Gastroesophageal sphincter (tissue), 3 donors: ENCODE data around the gene DNAAF1.

Source experiments
- POLR2A ChIP-seq, 2 donors: fragments of 450-650 bp; IDR thresholded peaks; one replicate each; pipeline ENCODE4 v1.6.1; 2017; ENCODE audit warnings: antibody characterized with exemption in 2 of 2, mild to moderate bottlenecking in 2 of 2, moderate library complexity in 1 of 2
- POLR2AphosphoS5 ChIP-seq: sonication (generic); formaldehyde crosslinking; IDR thresholded peaks from one replicate; pipeline ENCODE4 v1.6.1; 2017; ENCODE audit warnings: antibody characterized with exemption
- TF ChIP-seq, protein P1 (sequence below), 4 experiments: fragments of 200-600 bp in 2 of 4; fragments of 450-650 bp in 2 of 4; sonication (generic) in 1 of 4; IDR thresholded peaks; one replicate each; pipeline ENCODE4 v1.5.1; 2017 to 2019; ENCODE audit warnings: antibody characterized with exemption in 4 of 4, mild to moderate bottlenecking in 2 of 4, moderate library complexity in 2 of 4

DNA sequence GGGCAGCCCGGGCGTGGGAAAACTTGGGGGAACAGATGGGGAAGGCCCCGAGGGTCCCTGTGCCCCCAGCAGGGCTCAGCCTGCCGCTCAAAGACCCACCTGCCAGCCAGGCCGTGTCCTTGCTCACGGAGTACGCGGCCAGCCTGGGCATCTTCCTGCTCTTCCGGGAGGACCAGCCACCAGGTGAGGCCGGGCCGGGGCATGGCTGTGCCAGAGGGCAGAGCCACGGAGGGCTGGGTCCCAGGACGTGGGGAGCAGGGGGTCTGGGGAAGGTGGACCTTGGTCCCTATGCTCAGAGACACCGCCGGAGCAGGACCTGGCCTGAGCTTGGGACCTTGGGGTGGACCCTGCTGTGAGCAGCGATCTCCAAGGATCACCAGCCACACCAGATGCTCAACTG lies 46.4 kb downstream of the DNAAF1 start:
- TF ChIP-seq, protein P1, sequence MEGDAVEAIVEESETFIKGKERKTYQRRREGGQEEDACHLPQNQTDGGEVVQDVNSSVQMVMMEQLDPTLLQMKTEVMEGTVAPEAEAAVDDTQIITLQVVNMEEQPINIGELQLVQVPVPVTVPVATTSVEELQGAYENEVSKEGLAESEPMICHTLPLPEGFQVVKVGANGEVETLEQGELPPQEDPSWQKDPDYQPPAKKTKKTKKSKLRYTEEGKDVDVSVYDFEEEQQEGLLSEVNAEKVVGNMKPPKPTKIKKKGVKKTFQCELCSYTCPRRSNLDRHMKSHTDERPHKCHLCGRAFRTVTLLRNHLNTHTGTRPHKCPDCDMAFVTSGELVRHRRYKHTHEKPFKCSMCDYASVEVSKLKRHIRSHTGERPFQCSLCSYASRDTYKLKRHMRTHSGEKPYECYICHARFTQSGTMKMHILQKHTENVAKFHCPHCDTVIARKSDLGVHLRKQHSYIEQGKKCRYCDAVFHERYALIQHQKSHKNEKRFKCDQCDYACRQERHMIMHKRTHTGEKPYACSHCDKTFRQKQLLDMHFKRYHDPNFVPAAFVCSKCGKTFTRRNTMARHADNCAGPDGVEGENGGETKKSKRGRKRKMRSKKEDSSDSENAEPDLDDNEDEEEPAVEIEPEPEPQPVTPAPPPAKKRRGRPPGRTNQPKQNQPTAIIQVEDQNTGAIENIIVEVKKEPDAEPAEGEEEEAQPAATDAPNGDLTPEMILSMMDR (IDR thresholded peaks at IDR 0.05), result no peak
- no peak for TF ChIP-seq POLR2A (IDR thresholded peaks at IDR 0.05)
- TF ChIP-seq POLR2AphosphoS5, result no peak
